ENCODE measurements around the gene MBD6. TPM values are rescaled to one million over a fixed set of nuclear protein-coding genes. Genes with fewer than 3 reads are reported as not detected.
"Not testable (repeated sequence)": the region's sequence is repeated elsewhere in the genome, so short reads cannot be mapped to it uniquely, and the experiment has no call there.

The MBD6 gene
- total and polyA plus RNA-seq, 2 of the 4 experiments (the other 2 are of a cell fraction): 0.90 to 9.3 TPM

DNA sequence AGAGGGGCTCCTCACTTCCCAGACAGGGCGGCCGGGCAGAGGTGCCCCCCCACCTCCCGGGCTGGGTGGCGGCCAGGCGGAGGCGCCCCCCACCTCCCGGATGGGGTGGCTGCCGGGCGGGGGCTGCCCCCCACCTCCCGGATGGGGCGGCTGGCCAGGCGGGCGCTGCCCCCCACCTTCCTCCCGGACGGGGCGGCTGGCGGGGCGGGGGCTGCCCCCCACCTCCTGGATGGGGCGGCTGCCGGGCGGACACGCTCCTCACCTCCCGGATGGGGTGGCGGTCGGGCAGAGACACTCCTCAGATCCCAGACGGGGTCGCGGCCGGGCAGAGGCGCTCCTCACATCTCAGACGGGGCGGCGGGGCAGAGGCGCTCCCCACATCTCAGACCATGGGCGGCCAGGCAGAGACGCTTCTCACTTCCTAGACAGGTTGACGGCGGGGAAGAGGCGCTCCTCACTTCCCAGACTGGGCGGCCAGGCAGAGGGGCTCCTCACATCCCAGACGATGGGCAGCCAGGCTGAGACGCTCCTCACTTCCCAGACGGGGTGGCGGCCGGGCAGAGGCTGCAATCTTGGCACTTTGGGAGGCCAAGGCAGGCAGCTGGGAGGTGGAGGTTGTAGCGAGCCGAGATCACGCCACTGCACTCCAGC lies 27.4 kb upstream of the MBD6 start:
- intact Hi-C loops (cut with micrococcal nuclease); H3K23ac ChIP-seq (ENCODE audit: low read depth, low read length); H3K4me1 ChIP-seq (ENCODE audit: control insufficient read depth, insufficient read depth, low read length); dilution Hi-C loops (cut with HindIII; ENCODE audit: low sequenced_read_pairs, unreplicated experiment); H4K91ac ChIP-seq (ENCODE audit: insufficient read depth, low read depth, low read length); H2BK20ac ChIP-seq (ENCODE audit: low read depth, low read length); H3K9me3 ChIP-seq (ENCODE audit: control insufficient read depth, insufficient read depth, low read length); H3K9ac ChIP-seq (ENCODE audit: low read depth, low read length); H3K4me3 ChIP-seq (ENCODE audit: insufficient read depth, low read depth, low read length); in situ Hi-C loops (cut with MboI; ENCODE audit: low sequenced_read_pairs); H2AFZ ChIP-seq (replicated peaks; ENCODE audit: low read length, poor library complexity); H3K27me3 ChIP-seq (ENCODE audit: control insufficient read depth, insufficient read depth, low read length); DNase-seq; CTCF ChIA-PET; H4K5ac ChIP-seq (ENCODE audit: low read depth, low read length); H3K27ac ChIP-seq (ENCODE audit: insufficient read depth, low read length); H2BK15ac ChIP-seq (ENCODE audit: low read depth, low read length); ATAC-seq (ENCODE audit: low read depth); POLR2A ChIA-PET (ENCODE audit: unreplicated experiment); H2AK9ac ChIP-seq (replicated peaks; ENCODE audit: low read depth, low read length, poor library complexity); H3K18ac ChIP-seq (ENCODE audit: low read depth, low read length); H4K8ac ChIP-seq (ENCODE audit: low read depth in 2 of 2, low read length in 2 of 2); H2BK5ac ChIP-seq (ENCODE audit: low read depth, low read length, poor library complexity, severe bottlenecking); H3K56ac ChIP-seq (ENCODE audit: extremely low read depth, insufficient read depth, low read length); BruUV-seq (replicated peaks); H3K4me2 ChIP-seq (ENCODE audit: low read depth, low read length); H2BK120ac ChIP-seq (ENCODE audit: low read depth, low read length); H2AK5ac ChIP-seq (ENCODE audit: low read depth, low read length); H3K4ac ChIP-seq (ENCODE audit: low read depth, low read length); H3K14ac ChIP-seq (replicated peaks; ENCODE audit: low read depth, low read length): not testable (repeated sequence)
- peaks cover 12% of the 10 kb centered on the region for H3K9me1 ChIP-seq (ENCODE audit: insufficient read depth, low read length)
- H3K79me1 ChIP-seq (ENCODE audit: low read depth in 1 of 2, low read length in 2 of 2): peaks cover 46 to 52% of the 10 kb centered on the region in 2 experiments
- H3K36me3 ChIP-seq (ENCODE audit: control insufficient read depth, insufficient read depth, low read length): peaks cover 45% of the 10 kb centered on the region
- H4K20me1 ChIP-seq (ENCODE audit: insufficient read depth, low read length): peaks cover 37% of the 10 kb centered on the region; the same call in 1 of the 2 replicates
- WGBS, 2 experiments (ENCODE audit: extremely low coverage in 2 of 2, insufficient read length in 1 of 2): 98% methylated on average over 16 of the region's 48 CpGs; no CpG with 5 or more reads in 1 of the 2 experiments
